UCSD-AML1 (cell line): ENCODE data around the gene BCAP31.
A peak's percentile ranks its signal among the peaks of the same experiment; 100 is the strongest.
"Not testable (repeated sequence)": the region's sequence is repeated elsewhere in the genome, so short reads cannot be mapped to it uniquely, and the experiment has no call there.

Source experiments
- DNase-seq: peaks from one replicate; lab custom pipeline; 2025; ENCODE audit not compliant: unreplicated experiment; lab: John Stamatoyannopoulos, UW

BCAP31 gene

DNA sequence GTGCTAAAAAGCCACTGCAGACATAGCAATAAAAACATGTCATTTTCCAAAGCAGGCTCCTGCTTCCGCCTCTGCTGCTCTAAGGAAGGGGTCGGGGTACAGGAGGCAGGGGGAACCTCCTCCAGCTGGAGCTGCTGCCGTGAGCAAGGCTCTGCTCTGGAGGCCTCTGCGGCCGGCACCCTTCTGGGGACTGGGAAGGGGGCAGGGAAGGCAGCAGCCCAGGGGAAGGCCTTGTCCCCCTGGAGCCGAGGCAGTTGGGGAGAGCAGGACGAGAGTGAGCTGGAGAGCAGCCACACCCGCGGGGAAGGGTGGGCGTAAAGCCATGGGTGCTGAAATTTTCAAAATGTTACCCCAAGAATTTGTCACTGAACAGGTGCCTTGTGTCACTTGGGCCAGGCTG, 27.6 kb downstream of the BCAP31 start:
- not testable (repeated sequence) for DNase-seq

DNA sequence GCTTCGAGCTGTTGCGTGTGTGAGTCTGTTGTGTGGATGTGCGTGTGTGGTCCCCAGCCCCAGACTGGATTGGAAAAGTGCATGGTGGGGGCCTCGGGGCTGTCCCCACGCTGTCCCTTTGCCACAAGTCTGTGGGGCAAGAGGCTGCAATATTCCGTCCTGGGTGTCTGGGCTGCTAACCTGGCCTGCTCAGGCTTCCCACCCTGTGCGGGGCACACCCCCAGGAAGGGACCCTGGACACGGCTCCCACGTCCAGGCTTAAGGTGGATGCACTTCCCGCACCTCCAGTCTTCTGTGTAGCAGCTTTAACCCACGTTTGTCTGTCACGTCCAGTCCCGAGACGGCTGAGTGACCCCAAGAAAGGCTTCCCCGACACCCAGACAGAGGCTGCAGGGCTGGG, 28.1 kb downstream of the BCAP31 start:
- DNase-seq: no peak

DNA sequence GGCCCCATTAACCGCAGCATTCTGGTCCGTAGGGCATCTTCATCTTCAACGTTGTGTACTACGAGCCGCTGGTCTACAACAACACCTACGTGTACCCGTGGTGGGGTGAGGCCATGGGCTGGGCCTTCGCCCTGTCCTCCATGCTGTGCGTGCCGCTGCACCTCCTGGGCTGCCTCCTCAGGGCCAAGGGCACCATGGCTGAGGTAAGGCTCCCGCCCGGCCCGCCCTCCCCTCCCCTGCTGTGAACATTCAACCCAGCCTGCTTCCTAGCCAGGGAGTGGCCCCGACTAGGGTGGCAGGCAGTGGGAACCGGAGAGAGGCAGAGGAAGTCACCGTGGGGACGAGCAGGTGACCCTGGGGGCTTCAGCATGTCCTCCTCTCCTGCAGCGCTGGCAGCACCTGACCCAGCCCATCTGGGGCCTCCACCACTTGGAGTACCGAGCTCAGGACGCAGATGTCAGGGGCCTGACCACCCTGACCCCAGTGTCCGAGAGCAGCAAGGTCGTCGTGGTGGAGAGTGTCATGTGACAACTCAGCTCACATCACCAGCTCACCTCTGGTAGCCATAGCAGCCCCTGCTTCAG, 29.4 kb downstream of the BCAP31 start:
- no peak for DNase-seq

DNA sequence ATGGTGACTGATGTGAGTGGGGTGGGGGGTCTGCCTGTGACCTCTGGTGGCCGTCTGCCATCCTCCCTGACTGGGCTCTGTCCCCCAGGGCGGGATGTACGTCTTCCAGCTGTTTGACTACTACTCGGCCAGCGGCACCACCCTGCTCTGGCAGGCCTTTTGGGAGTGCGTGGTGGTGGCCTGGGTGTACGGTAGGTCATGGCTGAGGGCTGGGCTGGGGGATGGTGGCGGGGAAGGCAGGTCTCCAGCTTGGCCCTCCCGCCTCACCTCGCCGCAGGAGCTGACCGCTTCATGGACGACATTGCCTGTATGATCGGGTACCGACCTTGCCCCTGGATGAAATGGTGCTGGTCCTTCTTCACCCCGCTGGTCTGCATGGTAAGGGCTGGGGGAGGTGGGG, 29.9 kb downstream of the BCAP31 start:
- not testable (repeated sequence) for DNase-seq

DNA sequence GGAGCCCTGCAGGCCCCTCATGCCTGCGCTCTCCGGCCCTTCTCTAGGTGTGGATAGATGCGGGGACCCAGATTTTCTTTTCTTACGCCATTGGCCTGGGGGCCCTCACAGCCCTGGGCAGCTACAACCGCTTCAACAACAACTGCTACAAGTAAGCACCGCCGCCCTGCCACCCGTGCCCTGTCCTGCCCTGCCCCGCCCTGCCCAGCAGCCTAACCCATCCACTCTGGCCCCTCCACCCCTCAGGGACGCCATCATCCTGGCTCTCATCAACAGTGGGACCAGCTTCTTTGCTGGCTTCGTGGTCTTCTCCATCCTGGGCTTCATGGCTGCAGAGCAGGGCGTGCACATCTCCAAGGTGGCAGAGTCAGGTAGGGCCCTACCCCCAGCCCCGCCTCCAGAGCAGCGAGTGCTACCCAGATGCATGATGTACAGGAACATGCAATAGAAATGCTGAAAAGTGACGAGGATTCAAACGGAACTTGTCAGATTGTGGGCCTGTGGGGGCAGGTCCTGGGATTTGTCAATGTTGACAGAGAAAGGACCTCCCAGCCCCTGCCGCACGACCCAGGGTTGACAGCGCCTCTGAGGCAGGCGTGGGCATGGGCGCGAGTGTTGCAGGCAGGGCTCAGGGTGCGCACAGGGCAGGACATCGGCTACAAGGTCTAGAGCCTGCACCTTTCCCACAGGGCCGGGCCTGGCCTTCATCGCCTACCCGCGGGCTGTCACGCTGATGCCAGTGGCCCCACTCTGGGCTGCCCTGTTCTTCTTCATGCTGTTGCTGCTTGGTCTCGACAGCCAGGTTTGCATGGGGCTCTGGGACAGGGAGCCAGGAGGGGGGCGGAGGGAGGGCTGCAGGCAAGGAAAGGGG, 30.7 kb downstream of the BCAP31 start:
- no peak for DNase-seq

DNA sequence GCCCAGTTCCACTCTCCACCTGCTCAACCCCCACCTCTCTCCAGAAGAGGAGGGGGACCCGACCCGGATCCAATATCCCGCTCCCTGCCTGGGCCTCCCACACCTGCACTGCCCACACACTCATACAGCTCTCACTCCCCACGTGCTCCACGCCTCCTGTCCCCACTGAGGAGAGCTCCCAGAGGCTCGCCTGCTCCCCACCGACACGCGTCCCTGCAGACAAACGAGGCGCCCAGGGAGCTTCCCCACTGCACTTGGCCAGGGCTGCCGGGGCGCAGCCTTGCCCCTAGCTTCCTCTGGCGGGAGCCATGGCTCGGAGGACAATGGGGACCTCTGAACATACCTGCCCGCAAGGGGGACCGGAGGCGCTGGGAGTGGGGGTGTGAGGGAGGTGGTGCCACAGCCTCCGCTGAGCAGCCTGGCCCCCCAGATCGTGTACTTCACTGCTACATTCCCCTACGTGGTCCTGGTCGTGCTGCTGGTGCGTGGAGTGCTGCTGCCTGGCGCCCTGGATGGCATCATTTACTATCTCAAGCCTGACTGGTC, 31.5 kb downstream of the BCAP31 start:
- no peak for DNase-seq

DNA sequence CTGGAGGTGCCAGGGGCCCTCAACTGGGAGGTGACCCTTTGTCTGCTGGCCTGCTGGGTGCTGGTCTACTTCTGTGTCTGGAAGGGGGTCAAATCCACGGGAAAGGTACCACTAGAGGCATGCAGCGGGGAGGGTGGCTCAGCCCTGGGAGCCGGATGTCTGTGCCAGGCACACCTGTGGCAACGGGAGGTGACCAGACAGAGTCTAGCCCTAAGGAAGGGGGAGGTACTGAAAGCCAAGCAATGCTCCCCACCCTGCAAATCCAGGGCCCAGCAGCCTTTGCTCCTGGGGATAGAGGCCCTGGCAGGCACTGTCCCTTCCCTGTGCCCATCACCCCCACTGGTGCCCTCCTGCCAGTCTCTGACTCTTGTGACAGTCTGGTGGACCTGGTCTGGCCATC, 32.2 kb downstream of the BCAP31 start:
- no peak for DNase-seq

DNA sequence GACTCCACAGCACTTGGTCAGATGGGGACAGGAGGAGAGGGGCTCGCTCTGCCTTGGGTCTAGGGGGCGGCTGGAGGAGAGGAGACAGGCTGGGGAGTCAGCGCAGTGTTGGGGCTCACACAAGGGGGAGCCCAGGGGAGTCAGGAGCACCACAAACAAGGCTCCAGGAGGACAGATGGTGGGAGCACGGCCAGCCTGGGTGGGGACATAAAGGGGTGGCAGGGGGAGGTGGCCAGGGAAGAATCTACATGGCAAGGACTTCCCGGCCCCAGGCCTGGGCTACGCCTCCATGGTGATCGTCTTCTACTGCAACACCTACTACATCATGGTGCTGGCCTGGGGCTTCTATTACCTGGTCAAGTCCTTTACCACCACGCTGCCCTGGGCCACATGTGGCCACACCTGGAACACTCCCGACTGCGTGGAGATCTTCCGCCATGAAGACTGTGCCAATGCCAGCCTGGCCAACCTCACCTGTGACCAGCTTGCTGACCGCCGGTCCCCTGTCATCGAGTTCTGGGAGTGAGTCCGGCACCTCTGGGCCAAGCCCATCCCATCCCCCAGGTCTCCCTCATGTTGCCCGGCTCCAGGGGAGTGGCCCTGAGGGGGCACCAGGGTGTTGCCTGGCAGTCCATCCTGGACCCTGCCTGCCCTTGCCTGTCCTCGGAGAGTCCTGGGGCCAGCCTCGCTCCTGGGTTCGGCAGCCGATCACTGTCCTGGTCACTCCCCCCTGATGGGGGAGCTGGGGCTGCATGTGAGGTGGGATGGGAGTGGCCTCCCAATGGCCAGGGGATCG, 33.0 kb downstream of the BCAP31 start:
- not testable (repeated sequence) for DNase-seq

DNA sequence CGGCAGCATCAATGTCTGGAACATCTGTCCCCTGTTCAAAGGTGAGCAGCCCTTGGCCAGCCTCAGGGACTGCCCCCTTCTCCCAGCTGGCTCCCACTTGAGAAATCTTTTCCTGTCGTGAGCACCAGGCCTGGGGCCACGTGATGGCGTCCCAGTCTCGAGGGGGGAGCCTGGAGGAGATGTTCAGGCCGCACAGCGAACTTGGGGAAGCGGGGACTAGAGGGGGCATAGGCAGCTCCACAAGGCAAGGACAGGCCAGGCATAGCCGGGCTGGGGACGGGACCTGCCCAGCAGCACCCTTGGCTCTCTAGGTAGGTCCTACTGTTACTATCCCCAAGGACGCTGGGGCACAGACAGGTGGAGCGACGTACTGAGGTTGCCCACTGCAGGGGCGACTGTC, 33.7 kb downstream of the BCAP31 start:
- no peak for DNase-seq

DNA sequence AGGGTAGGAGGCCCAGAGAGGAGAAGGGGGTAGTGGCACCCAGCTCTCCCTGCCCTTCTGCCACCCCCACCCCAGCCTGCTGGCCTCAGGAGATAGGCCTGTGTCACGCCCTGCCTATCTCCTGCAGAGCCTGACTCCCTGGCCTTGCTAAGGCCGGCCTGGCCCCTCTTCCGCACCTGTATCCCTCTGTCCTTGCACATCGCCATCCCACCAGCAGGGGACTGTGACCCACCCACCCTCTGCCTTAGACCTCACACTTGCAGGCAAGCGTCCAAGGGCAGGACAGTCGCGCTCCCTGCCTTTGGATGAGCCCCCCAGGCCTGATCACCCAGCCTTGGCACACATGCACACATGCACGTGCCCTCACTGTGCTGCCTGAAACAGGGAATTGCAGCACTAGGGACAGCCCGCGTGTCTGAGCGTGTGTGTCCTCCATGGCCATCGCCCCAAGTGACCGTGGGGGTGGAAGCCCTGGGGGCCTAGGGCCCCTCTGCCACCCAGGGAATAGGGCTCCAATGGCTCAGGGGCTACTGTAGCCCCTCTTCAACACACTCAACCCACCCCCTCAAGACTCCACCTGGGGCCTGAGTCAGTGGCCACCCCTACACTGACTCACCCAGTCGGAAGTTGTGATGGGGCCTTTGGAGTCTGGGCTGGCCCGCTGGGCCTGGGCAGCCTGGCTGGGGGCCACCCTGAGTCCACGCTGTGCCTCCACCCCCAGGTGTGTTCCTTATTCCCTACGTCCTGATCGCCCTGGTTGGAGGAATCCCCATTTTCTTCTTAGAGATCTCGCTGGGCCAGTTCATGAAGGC, 34.3 kb downstream of the BCAP31 start:
- DNase-seq: no peak

DNA sequence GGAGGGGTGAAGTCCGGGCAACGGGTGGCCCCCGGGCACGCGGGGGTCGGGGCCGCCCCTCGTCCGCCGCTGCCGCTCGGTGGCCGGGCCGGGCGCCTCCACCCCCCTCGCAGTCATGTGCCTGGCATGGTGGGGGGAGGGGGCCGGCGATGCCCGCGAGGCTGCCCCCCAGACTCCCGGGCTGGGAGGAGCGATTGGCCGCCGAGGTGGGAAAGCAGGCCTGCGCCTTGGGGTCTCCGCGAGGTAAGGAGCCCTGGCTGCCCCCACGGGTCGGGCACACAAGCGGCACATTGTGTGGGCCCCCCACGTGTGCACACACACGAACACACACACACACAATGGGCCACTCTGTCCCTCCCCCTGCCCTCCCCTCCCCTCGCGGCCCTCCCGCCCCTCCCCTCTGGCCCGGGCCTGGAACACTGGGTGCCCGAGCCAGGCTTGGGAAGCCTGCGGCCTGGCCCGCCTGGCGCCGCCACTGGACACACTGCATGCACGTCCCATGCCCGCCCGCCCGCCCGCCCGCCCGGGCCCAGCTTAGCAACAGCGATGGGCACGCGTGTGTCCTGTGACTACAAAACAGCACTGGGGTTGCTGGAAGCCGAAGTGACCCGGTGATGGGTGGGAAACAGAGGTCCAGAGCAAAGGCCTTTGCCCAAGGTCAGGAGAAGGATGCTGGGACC, 35.1 kb downstream of the BCAP31 start:
- DNase-seq: no peak

DNA sequence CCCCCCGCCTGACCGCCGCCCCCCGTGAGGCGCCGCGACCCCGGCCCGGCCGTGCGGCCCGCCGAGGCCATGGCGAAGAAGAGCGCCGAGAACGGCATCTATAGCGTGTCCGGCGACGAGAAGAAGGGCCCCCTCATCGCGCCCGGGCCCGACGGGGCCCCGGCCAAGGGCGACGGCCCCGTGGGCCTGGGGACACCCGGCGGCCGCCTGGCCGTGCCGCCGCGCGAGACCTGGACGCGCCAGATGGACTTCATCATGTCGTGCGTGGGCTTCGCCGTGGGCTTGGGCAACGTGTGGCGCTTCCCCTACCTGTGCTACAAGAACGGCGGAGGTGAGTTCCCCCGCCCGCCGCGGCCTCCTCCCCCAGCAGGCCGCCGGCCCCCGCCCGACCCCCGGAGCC, 35.7 kb downstream of the BCAP31 start:
- no peak for DNase-seq

DNA sequence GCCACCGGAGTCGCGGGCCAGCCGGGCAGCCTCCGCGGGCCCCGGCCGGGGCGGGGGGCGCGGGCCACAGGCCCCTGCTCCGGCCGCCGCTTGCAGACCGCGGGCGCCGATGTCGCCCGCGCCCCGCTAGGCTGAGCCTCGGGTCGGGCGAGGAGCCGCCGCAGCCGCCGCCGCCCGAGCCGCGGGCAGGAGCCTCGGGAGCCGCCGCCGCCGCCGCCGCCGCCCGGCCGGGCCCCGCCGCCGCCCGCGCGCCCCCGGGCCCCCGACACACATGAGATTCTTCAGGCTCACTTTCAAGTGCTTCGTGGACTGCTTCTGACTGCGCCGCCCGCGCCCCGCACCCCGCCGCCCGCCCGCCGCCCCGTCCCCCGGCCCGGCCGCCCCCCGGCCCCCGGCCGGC, 36.1 kb downstream of the BCAP31 start:
- DNase-seq: no peak

DNA sequence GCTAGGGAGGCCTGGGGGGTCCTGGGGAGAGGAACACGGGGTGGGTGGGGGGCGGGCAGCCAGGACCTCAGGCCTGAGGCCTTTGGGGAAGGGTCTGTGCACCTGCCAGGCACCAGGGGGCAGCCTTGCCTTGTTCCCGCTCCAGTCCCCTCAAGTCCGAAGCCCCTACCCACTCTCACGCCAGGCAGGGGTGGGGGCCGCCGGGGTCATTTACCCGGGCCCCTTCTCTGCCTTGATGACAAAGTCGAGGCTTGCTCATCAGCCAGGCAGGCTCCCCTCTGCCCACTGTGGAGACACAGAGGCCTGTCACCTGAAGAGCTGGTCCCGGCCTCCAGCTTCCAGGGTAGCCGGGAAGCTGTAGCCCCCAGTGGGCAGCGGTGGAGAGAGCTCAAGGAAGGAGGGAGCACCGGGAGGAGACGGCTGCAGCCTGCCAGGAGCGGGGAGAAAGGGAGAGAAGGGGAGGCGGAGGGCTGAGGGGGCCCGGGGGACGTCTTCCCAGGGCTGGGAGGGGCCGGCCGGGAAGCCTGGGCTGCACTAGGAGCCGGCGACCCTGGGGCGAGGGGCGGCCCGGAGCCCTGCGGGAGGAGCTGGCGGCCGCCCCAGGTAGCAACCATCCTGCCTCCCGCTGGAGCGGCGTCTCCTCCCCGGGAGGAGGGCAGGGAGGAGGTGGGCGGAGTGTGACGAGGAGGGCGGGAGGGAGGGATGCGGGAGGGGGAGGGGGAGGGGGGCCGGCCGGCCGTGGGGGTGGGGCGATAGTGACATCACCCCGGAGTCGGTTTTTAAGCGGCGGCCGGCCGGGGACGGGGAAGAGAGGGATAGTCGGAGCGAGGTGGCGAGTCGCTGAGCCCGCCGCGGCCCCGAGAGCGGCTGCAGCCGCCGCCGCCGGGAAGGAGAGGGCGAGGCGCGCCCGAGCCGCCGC, 36.8 kb downstream of the BCAP31 start, which contains the start of gene SLC6A8:
Gene SLC6A8, plus strand, starts transcription at position 806 of the 919 bp plus-strand sequence. CDS start 649 bp downstream, outside the sequence.
- DNase-seq: peak; percentile 25

DNA sequence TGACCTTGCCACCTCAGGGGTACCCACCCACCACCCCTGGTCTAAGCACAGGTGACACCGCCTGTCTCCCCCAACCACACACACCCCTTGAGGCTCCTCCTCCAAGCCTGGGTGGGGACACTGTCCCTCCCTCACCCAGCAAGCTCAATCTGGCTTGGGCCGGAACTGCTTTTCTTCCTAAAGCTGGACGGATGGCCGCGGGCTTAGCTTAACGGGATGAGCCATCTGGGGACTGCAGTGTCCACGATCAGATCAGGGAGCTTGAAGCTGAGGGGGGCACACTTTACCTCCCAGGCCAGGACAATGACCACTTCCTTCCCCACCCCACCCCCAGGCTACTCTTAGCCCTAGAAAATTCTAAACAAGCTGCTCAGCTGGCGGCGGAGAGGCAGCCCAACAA, 37.5 kb downstream of the BCAP31 start:
- DNase-seq: no peak

DNA sequence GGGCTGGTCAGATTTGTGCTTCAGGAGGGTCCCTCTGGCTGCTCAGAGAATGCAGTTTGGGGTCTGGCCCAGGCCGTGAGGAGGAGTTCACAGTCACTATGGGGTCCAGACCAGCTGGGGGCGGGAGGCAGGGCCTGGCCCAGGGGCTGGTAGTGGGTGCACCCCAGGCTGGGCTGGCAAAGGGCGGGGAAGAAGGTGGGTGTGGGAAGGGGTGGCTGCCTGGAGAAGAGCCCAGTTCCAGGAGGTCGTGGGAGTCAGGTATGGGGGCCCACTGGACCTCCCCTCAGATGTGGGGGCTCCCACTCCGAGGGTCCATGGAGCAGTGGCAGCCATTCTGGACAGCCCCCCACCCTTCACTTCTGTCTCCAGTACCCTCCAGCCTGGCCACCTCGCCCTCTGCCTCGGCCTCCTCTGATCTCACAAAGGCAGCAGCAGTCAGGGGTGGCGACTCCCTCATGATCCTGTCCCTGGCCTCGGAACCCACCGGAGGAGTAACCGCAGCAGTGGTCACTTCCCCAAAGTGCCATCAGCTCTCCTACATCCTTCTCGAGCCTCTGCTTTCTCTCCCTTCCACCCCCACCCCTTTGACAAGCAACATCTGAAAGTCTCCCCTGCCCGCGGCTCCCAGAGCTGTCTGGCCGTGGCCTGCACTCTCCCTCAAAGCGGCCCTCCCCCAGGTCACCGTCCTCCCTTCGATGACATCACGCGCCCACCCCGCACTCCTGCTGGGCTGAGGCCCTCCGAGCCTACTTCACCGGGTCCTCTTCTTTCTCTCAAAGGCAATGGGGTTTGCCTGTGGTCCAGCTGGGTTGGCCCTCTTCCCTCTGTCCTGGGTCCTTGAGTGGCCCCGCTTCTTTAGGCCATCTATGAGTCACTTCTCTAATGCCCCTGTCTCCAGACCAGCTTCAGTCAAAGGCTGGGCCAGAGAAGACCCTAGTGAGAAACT, 38.2 kb downstream of the BCAP31 start:
- DNase-seq: no peak

DNA sequence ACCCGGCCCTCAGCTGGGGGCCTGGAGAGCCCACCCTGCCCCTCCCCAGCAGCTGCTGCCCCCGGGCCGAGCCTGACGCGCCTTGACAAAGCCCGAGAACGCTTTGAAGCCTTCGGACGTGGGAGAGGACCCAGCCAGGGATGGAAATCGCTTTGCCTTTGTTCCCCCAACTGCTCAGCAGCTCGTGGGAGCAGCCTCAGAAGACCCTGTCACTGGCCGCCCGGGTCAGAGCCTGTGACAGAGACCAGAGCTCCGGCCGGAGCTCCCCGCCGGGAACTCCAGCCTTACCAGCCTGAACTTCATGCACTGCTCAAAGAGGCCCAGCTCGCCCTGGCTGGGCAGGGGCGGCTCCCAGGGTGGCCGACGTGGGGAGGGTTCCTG, 39.0 kb downstream of the BCAP31 start:
- no peak for DNase-seq
